Fibroblast of skin of left quadriceps (primary cell): ENCODE measurements around the gene MCTP1.

Source experiments
- DNase-seq, 2 experiments: peaks; one replicate each; pipeline ENCODE4 v3.0.0-alpha.2; 2013; ENCODE audit warnings: low read depth in 2 of 2

MCTP1 gene

GRCh38 chr5:94761055-94761454 lies 523.8 kb downstream of the MCTP1 start:
- no peak for DNase-seq

DNA sequence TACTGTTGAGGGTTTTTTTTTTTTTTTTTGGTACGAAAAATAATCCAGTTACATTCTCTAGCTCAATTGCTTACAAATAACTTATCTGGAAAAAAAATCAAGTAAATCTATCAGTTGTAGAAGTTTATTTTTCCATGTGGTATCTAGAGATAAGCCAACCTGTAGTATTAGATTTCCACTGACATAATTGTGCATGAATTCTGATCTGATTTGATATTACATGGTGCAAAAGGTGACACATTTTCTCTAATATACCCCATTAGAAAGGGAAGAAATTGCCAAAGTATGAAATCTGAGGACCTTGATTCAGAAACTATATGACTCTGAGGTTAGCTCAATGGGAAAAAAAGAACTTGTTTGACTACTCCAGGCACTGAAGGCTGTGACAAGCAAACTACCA lies 524.9 kb downstream of the MCTP1 start:
- no peak for DNase-seq

GRCh38 chr5:94759022-94759421 lies 525.9 kb downstream of the MCTP1 start:
- DNase-seq = no peak

GRCh38 chr5:94754824-94755223 lies 530.1 kb downstream of the MCTP1 start:
- DNase-seq = no peak

DNA sequence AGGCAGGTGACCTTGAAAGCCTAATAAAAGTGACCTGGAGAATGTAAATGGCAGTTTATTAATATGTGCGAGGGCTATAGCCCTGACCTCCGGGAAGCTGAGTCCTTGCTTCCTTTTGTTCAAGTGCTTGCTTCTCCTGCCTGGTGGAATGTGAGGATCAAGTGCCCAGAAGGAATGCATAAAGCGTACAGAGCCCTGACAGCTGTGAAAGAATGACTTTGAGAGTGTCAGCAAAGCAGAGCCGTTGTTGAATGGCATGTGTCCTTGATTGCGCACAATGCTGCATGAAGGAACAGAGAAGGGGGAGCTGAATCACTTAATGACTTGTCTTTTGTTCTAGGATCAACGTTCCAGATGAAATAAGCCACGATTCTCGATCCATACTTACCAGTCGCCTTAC lies 533.4 kb downstream of the MCTP1 start:
- no peak for DNase-seq

GRCh38 chr5:94750681-94751080 lies 534.2 kb downstream of the MCTP1 start:
- DNase-seq = no peak

- DNase-seq = no peak
Observed at GRCh38 chr5:94749042-94749441, 535.9 kb downstream of the MCTP1 start.

DNA sequence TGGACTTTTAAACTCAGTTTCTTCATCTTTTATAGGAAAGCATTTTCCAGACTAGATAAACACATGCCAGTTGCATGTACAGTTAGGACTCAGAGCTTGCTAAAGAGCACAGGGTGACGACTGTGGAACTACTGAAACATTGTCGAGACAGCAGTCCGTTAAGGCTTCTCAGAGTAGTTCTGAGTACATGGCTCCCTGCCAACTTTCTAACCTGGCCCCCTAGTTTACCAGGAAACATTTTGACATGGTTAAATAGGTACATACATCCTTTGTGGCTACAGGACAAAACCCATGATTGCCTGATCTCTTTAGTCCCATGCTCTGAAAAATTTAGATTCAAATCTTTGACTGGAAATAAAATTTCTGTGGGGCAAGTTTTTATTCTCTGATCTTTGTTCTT lies 536.7 kb downstream of the MCTP1 start:
- no peak for DNase-seq

DNA sequence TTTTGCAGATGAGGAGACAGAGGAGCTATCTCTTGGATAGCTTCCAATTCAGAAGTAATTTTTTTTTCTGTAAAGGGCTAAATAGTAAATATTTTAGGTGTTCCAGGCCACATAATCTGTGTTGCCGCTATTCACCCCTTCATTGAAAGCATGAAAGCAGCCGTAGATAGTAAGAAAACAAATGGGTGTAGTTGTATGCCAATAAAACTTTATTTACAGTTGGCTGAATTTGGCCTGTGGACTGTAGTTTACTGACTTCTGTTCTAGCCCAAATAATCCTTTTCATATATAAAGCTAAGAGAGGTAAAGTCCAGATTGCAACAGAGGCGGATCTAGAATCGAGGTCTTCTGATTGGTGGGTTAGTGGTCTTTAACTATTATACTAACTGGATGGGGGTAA lies 537.5 kb downstream of the MCTP1 start:
- DNase-seq = no peak

- DNase-seq = no peak
Observed at GRCh38 chr5:94746731-94747124, 538.2 kb downstream of the MCTP1 start.

- no peak for DNase-seq
Observed at GRCh38 chr5:94745786-94746730, 538.8 kb downstream of the MCTP1 start.

GRCh38 chr5:94744906-94745305 lies 540.0 kb downstream of the MCTP1 start:
- DNase-seq = no peak

- DNase-seq = no peak
Observed at GRCh38 chr5:94742852-94743251, 542.0 kb downstream of the MCTP1 start.

DNA sequence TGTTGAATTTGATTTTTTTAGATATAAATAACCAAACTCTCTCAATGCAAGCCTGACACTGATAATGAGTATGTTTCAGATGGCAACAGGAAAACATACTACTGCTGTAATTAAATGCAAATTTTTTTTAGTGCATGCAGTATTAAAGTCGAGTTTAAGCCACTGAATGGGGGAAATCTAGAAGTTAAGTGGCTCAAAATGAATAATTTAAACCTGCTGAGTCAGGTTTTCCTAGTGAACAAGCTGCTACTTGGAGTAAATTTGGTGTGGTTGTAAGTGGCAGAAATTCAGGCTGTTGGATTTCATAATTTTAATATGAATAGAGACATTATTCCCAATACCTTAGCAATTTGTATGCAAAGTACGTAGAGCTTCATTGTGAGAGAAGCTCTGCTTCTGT lies 544.6 kb downstream of the MCTP1 start:
- no peak for DNase-seq

DNA sequence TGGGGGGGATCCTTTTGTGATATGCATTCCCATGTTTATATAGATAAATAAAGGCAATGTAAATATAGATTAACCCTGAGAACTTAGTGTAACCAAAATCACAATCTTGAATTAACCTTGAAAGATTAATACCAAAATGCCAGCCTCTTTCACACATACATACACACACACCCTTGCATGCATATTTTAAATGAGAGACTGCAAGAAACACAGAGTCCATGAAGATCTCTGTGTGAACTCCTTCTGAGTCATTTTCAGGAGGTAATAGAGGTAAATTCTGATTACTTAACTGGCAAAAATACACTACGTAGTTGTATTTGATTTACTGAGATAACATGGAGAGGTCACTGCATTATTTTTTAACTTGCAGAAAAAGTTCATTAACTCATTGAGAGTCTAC lies 548.4 kb downstream of the MCTP1 start:
- DNase-seq = no peak

DNA sequence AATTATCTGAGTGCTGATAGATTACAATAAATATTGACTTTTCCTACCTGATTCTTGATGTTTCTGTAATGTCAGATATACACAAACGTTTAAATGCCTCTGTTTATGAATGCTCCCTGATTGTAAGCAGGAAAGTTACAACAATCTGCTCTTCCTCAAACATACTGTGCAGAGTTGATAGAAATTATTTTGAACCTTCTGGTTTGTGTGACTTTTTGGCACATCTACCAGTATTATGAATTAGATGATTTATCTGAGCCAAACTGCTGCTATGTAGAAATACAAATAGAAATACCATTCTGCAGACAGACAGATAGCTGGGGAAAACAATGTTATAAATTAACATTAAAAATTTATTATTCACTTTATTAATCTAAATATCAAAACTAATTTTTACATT lies 553.4 kb downstream of the MCTP1 start:
- no peak for DNase-seq

DNA sequence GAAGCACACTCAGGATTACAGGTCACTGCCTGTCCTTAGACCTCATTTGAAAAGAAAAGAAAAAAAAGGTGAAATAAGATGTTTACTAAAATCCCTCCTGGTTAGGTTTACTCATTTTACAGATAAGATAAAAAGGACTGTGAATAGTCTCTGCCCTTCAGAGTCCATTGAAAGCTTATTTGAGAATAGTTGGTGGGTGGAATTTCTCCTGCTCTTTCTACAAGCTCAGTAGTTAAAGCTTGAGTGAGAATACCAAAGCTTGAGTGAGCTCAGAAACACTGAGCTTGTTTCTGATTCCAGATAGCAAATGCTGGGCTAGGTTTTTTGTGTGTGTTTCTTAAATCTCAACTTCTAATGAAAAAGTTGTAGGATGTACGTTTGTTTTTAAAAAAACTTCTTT lies 559.8 kb downstream of the MCTP1 start:
- DNase-seq = no peak

GRCh38 chr5:94715768-94716167 lies 569.1 kb downstream of the MCTP1 start:
- DNase-seq = no peak

DNA sequence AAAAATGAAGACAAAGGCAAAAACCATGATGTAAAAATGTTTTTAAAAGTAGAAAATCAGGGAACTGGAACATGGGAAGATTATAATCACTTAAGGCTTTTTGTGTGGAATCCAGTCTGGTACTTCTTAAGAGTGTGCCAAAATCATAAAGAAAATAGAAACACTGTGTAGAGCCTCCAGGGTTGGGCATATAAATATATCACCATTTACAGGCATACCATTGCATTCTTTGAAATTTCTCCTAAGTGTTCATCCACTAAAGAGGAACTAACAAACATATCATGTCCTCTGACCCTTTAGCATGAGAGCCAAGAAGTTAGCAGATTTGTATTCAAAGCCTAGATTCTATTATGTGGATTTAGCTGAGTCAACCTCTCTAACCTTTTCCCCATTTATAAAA lies 573.1 kb downstream of the MCTP1 start:
- no peak for DNase-seq

- DNase-seq = no peak
Observed at GRCh38 chr5:94709277-94709676, 575.6 kb downstream of the MCTP1 start.

DNA sequence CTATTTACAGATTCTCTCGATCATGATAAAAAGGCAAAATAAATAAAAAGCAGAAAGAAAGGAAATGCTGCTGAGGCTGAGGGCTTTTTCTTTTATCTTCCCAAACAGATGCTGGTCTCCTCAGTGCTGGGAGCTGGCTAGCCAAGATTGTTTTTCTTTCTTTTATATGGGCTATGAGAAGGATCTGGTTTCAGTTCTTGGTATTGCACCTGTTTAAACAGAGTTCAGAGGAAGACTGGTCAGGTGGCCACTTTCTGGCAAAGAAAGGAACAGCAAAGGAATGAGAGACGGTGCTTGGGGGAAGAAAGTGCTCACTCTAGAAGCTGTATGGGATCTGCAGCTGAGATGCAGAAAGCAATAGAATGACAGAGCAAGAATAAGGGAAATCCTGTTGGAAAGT lies 577.5 kb downstream of the MCTP1 start:
- DNase-seq = no peak

DNA sequence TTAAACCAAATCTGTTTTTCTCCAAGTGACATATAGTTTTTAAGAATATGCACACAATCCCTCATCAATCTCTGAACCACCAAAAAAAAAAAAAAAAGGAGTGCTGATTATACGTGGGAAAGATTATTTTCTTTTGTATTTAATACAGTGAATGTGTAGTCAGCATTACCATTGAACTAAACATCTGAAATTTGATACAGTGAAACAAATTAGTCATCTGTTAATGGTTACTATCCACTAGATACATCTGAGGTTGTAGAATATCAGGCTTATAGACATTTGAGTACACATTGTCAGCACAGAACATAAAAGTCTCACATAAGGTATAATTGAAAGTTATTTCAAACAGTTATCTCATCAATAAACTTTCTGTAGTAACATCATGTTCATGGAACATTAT lies 579.5 kb downstream of the MCTP1 start:
- DNase-seq = no peak

GRCh38 chr5:94702729-94703128 lies 582.2 kb downstream of the MCTP1 start:
- DNase-seq = no peak

DNA sequence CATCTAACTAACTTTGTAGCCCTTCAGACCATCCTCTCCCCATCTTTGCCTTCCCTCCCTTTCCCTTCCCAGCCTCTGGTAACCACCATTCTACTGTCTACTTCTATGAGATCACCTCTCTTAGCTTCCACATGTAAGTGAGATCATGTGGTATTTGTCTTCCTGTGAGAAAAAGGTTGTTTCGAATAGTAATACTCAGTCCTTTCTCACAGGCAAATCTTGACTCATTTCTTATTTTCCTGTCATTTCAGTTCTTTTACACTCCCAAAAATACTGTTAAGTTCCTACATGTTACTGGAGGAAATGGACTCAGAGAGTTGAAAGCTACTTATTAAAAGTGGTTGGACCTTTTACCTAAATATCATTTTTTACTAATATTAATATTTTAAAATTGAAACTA lies 584.3 kb downstream of the MCTP1 start:
- DNase-seq = no peak
